ENCODE measurements around the gene TFEC.

Gene TFEC

DNA sequence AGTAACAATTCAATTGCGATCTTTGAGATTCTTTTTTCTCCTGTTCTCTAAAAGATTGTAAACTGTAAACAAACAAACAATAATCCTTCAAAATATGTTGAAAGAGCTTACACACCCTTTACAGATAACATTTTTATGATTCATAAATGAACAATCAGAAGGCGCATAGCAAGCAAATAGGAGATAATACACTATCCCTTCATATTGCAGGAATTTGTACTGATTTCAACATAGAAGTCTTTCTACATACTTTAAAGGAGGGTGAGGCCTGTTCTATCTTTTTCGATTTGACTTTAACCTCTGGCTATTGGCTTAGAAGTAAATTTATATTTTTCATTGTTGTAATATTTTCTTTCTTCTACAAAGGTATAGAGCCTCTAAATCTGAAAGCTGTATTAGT is 57.2 kb downstream of the TFEC start:
- TF ChIP-seq, protein P1, sequence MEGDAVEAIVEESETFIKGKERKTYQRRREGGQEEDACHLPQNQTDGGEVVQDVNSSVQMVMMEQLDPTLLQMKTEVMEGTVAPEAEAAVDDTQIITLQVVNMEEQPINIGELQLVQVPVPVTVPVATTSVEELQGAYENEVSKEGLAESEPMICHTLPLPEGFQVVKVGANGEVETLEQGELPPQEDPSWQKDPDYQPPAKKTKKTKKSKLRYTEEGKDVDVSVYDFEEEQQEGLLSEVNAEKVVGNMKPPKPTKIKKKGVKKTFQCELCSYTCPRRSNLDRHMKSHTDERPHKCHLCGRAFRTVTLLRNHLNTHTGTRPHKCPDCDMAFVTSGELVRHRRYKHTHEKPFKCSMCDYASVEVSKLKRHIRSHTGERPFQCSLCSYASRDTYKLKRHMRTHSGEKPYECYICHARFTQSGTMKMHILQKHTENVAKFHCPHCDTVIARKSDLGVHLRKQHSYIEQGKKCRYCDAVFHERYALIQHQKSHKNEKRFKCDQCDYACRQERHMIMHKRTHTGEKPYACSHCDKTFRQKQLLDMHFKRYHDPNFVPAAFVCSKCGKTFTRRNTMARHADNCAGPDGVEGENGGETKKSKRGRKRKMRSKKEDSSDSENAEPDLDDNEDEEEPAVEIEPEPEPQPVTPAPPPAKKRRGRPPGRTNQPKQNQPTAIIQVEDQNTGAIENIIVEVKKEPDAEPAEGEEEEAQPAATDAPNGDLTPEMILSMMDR (IDR thresholded peaks at IDR 0.05) = no peak
- no peak for DNase-seq (ENCODE audit: low spot score)
- no peak overlapping the region for H3K4me3 ChIP-seq
- no peak overlapping the region for H3K27ac ChIP-seq

- TF ChIP-seq, protein P1 (IDR thresholded peaks at IDR 0.05) = no peak
- no peak for DNase-seq (ENCODE audit: low spot score)
- Histone ChIP-seq H3K4me3 (no peak overlapping the region), H3K27ac (no peak overlapping the region)
Observed at GRCh38 chr7:115971506-115971905, 59.1 kb downstream of the TFEC start.

DNA sequence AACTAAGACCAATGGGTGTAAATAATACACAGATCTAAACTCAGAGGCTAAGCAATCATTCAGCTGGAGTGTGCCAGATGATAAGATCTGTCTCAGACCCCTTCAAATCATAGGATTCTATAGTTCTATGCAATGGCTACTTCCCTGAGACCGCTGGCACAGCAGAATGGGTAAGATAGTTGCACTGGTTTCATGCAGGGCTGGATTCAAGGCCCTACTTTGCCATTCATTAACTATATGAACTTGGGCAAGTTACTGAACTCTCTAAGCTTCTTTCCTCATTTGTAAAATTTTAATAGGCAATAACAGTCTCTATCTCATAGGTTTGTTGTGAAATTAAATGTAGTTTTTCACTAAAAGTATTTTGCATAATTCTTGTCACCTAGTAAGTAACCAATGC is 62.0 kb downstream of the TFEC start:
- TF ChIP-seq, protein P1 (IDR thresholded peaks at IDR 0.05) = no peak
- DNase-seq (ENCODE audit: low spot score) = no peak
- H3K4me3 ChIP-seq = no peak overlapping the region
- no peak overlapping the region for H3K27ac ChIP-seq

DNA sequence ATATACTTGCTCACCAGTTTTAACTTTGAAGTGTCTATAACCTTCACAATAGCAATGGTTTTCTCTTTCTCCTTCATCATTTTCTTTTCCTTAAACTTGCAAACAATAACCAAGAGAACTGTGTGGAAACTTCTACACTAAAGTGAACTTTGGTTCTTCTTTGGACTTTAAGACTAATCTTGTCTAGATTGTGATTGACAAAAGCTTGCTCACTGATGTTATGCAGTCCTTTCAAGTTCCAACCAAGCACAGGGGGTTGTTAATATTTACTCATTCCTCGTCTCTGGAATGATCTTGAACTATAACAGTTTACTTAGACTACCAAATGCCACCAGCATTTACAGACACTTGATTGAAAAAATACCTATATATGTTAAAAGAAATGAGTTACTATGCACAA is 62.4 kb downstream of the TFEC start:
- DNase-seq (ENCODE audit: low spot score) = no peak
- TF ChIP-seq, protein P1 (IDR thresholded peaks at IDR 0.05) = no peak
- Histone ChIP-seq H3K27ac (no peak overlapping the region), H3K4me3 (no peak overlapping the region)

- no peak overlapping the region for H3K4me3 ChIP-seq
- TF ChIP-seq, protein P1 (IDR thresholded peaks at IDR 0.05) = no peak
- DNase-seq (ENCODE audit: low spot score) = no peak
- no peak overlapping the region for H3K27ac ChIP-seq
Observed at GRCh38 chr7:115965796-115966475, 64.6 kb downstream of the TFEC start.

DNA sequence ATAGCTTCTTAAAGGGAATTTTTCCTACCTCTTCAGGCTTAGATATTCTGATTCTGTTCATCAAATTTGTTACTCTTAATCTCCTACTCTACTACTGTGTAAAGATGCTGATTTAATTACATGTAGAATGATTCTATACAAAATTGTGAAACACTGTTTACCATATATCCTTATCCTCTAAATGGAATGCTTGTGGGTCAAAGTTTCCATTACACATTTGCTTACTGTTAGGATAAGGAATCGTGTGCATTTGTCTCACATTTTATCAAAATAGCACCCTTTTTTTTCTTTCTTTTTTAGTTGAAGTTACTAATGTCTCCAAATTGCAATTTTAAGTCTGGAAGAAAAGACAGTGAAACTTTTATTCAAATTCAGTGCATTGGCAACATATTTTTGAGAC is 65.3 kb downstream of the TFEC start:
- H3K4me3 ChIP-seq = no peak overlapping the region
- no peak overlapping the region for H3K27ac ChIP-seq
- no peak for DNase-seq (ENCODE audit: low spot score)
- TF ChIP-seq, protein P1 (IDR thresholded peaks at IDR 0.05) = no peak

DNA sequence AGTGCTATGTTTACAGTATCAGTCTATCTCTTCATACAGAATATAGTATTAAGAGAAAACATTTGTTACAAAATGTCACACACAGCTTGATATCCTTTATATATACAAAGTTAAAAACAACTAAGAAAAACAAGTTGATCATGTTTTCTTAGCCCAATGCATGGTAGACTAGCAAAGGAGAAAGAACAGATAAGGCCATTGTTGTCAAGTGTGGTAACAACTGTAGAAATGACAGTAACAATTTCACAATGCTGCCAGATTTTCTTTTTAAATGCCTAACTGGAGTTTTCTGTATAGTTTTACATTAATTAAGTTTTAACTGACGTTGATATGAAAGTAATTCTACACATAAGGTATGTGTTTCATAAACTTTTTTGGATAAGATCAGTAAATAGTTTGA is 65.8 kb downstream of the TFEC start:
- Histone ChIP-seq H3K27ac (no peak overlapping the region), H3K4me3 (no peak overlapping the region)
- no peak for DNase-seq (ENCODE audit: low spot score)
- TF ChIP-seq, protein P1 (IDR thresholded peaks at IDR 0.05) = no peak

All from coronary artery (tissue), 2 donors.